GM13976 (cell line): ENCODE data around the gene KYAT1.

Experiments
- DNase-seq: peaks from one replicate; pipeline ENCODE4 v3.0.0; 2012; ENCODE audit warnings: low spot score
- CTCF ChIP-seq: IDR thresholded peaks from 2 replicates; pipeline ENCODE4 v1.5.1; 2012; ENCODE audit warnings: borderline replicate concordance, mild to moderate bottlenecking; ENCODE audit not compliant: insufficient read depth; ENCODE audit errors: extremely low read depth, missing control alignments, control extremely low read depth
- in situ Hi-C: fragments of 300-500 bp; cut with MboI; formaldehyde crosslinking; loops from one replicate; pipeline ENCODE4 v1.12.0; 2022; ENCODE audit warnings: low sequenced_read_pairs, mixed read lengths, inconsistent platforms; ENCODE audit not compliant: unreplicated experiment

Gene KYAT1

GRCh38 chr9:128916745-128917144 is 35.0 kb upstream of the KYAT1 start:
- TF ChIP-seq CTCF = no peak
- in situ Hi-C loops = no loop called here
- no peak for DNase-seq

- in situ Hi-C loops = no loop called here
- TF ChIP-seq CTCF = no peak
- no peak for DNase-seq
Measured at GRCh38 chr9:128916204-128916603, 34.5 kb upstream of the KYAT1 start.

- DNase-seq = no peak
- in situ Hi-C loops = no loop called here
- TF ChIP-seq CTCF = no peak
Measured at GRCh38 chr9:128913995-128914772, 32.4 kb upstream of the KYAT1 start.

DNA sequence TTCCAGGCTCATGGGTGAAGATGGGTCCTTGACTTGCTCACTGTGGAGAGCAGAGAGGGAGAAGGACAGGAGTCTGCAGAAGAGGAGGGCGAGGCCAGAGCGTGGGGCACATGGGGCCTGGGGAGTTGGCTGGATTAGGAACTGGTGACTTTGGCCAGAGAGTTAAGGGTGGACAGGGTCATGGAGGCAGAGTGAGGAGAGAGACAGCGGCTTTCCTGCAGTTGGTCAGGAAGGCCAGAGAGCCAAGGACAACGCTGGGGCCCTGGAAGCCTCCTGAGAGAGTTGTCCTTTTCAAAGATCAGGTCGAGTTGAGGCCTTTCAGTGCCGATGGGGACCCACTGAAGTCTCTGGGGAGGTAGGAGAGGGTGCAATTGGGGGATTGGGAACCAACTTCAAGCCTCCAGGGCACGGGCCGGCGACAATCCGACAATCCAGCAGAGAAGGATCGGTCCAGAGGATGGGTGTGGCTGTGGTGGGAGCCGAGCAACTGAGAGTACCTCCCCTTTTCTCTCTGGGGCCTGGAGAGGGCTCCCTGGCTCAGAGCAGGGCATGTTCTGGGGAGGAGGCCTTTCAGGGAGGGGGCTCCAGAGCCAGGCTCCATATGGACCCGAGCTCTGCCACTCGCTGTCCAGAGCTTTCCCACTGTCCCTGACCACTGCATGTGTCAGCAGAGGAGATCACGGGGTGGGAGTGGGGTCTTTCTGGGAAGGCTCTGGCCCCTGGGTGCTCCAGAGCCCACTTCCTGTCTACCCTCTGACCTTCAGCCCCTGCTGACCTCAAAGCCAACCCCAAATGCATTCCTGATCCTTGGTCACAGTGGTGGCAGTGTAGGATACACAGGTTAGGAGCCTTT is 31.5 kb upstream of the KYAT1 start:
- no peak for TF ChIP-seq CTCF
- DNase-seq = no peak
- in situ Hi-C loops = no loop called here

DNA sequence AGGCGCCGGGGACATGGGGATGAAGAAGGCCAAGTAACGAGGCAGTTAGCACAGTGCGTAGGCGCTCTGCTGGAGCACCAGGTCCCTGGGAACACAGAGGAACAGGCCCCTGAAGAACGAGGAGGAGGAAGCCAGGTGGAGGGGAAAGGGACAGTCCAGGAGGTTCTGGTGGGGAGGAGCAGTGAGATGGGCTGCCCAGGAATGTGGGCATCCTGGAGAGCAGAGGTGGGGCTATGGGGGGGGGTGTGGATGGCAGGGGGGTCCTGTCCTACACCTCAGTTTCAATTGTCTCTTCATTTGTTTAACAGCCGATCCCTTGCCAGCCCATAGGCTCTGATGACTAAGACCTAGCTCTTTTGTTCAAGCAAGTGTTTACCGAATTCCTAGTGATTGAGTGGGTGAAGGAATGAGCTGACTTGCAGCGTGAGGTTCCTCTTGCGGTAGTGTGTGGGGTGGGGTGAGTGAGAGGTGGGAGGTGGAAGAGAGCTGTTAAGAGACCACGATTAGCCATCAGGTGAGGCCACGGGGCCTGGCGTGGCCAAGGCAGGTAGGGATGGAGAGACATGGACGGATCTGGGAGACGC is 30.6 kb upstream of the KYAT1 start:
- TF ChIP-seq CTCF = no peak
- in situ Hi-C loops = no loop called here
- no peak for DNase-seq

DNA sequence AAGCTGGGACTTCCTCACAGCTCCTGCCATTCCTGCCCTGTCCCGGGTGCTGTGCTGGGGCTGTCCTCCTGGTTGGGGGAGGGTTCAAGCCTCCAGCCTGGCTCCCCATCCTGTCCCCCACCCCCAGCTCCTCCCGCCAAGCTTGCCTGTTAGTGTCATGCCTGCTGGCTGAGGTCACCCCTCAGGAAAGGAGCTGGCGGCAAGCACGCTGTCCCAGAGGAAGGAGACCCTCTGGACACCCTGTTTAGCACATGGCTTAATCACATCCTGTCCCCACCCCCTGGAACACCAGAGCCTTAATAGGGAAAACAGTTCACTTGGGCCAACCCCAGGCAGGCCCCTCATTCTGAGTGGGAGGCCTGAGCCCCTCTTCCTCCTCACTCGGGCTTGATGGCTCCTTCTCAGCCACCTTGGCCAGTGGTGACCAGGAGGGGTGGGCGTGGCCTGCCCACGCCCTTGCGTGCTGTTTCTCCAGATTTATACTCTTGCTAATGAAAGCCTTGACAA is 29.8 kb upstream of the KYAT1 start:
- in situ Hi-C loops = no loop called here
- TF ChIP-seq CTCF = no peak
- no peak for DNase-seq
